NCI-H1694 (cell line): ENCODE data around the gene NEB.

Experiments used
- DNase-seq: peaks from one replicate; lab custom pipeline; 2025; lab: John Stamatoyannopoulos, UW

NEB gene, protein sequence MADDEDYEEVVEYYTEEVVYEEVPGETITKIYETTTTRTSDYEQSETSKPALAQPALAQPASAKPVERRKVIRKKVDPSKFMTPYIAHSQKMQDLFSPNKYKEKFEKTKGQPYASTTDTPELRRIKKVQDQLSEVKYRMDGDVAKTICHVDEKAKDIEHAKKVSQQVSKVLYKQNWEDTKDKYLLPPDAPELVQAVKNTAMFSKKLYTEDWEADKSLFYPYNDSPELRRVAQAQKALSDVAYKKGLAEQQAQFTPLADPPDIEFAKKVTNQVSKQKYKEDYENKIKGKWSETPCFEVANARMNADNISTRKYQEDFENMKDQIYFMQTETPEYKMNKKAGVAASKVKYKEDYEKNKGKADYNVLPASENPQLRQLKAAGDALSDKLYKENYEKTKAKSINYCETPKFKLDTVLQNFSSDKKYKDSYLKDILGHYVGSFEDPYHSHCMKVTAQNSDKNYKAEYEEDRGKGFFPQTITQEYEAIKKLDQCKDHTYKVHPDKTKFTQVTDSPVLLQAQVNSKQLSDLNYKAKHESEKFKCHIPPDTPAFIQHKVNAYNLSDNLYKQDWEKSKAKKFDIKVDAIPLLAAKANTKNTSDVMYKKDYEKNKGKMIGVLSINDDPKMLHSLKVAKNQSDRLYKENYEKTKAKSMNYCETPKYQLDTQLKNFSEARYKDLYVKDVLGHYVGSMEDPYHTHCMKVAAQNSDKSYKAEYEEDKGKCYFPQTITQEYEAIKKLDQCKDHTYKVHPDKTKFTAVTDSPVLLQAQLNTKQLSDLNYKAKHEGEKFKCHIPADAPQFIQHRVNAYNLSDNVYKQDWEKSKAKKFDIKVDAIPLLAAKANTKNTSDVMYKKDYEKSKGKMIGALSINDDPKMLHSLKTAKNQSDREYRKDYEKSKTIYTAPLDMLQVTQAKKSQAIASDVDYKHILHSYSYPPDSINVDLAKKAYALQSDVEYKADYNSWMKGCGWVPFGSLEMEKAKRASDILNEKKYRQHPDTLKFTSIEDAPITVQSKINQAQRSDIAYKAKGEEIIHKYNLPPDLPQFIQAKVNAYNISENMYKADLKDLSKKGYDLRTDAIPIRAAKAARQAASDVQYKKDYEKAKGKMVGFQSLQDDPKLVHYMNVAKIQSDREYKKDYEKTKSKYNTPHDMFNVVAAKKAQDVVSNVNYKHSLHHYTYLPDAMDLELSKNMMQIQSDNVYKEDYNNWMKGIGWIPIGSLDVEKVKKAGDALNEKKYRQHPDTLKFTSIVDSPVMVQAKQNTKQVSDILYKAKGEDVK (N-terminal part only)

DNA sequence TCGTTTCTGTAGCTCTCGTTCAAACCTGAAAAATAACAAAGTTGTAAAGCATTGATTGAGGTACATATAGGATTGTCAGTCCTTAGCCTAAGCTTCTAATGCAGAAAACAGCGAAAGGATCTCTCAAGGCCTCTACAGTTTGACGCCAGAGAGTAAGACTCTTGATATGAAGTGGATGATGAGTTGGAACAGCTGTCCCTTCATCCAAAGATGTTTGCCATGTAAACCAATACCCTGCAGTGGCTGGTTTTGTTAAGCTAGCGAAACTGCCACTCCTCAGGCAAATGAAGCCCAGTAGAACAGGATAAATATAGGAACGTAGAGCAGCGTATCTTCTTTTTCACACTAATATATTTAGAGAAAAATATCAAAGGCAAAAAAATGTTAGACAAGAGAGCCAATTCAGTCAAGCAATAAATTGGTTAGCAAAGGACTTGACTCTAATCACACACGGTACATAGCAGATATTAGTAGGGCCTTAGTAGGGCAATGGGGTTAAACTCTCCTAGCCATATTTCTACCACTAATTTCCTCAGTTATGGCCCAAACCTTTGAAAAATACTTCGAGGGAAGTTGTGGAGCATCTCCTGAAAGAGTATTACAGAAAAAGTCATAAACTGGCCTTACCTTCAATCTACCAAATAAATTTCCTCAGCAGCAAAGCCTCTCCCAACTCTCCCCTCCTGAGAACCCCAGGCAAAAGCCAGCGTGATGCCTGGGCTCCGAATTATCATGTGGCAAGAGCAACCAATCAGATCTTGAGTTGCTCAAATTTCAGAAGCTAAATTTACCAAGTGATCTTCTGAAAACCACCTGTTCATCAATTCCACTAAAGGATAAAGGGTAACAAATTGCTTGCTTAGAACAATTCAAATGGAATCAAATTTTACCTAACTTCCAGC lies at the start of gene NEB:
Gene NEB (minus strand): TSS at position 706 of the 902 bp plus-strand sequence. CDS start 1,320 bp downstream, outside the sequence.
- no peak for DNase-seq

DNA sequence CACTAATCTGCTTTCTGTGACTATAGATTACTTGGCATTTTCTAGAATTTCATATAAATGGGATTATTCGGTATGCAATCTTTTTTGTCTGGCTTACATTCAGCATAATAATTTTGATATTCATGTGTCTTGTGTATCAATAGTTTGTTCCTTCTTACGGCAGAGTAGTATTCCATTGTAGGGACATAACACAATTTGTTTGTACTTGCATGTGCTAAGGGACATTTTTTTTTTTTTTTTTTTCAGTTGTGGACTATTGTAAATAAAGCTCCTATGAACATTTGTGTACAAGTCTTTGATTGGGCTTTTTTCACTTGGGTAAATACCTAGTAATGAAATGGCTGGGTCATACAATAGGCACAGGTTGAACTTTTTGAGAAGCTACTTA lies 48.9 kb upstream of the NEB start:
- DNase-seq = no peak

DNA sequence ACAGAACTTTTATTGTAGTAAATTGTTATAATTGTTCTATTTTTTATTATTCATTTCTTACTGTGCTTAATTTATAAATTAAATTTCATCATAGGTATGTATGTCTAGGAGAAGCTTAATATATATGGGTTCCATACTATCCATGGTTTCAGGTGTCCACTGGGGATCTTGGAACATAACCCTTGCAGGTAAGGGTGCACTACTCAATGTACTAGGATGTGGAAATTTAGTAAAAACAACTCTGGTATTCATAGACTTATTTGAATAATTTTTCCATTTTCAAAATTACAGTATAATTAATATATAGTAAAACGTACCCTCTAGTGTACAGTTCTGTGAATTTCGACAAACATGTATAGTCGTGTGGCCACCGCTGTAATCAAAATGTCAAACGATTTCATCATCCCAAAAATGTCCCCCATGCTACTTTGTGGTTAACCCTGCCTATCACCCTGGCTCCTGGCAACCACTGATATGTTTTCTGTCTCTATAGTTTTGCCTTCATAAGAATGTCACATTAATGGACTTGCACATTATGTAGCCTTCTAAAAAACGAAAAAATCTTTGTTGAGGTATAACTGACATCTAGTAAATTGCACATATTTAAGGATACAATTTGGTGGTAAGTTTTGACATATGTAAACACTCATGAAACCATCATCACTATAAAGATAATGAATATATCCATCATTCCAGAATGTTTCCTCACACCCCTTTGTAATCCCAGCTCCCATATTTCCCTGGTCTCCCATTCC lies 48.3 kb upstream of the NEB start:
- DNase-seq = no peak

DNA sequence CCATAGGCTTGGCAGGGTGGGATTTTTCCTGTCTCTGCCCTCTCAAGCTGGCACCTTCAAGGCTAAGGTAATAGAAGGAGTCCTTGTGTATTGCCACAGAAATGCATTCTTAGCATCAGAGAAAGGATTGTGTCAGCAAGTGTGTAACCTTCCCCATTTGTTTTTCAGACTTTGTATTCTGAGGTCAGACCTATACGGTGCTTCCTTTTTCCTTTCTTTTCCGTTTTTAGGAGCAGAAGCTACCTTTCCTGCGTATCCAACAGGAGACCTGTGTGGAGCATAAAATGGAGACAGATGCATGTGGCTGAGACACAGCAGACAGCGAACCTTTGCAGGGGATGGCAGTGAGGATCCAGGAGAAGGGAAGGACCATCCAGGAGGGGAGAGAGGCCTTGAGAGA lies 47.4 kb upstream of the NEB start:
- DNase-seq = no peak

DNA sequence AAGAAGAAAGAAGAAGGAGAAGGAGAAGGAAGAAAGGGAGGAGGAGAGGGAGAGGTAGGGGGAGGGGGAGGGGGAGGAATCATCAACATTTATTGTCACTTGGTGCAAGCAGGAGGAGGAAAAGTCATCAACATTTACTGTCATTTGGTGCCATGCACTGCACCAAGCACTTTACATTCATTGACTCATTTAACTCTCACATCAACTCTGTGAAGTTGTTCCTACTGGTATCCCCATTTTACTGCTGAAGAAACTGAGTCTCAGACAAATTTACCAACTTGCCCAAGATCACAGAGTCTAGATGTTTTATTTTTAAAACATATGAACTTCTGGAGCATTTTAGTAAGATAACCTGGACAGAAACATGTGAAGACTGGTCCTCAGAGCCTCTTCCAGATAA lies 46.7 kb upstream of the NEB start:
- no peak for DNase-seq

DNA sequence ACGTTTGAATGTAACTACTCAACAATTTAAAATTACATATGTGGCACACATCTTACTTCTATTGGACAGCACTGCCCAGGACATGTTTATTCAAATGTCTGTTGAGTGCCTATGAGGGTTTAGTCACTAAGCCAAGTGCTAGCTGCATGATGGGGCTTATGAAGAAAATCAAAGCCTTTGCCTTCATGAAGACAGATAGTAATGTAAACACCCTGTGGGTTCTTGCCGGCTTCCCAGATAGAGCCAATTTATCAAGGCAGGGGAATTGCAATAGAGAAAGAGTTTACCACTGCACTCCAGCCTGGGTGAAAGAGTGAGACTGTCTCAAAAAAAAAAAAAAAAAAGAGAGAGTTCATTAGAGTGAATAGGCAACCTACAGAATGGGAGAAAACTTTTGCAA lies 43.7 kb upstream of the NEB start:
- DNase-seq = no peak

DNA sequence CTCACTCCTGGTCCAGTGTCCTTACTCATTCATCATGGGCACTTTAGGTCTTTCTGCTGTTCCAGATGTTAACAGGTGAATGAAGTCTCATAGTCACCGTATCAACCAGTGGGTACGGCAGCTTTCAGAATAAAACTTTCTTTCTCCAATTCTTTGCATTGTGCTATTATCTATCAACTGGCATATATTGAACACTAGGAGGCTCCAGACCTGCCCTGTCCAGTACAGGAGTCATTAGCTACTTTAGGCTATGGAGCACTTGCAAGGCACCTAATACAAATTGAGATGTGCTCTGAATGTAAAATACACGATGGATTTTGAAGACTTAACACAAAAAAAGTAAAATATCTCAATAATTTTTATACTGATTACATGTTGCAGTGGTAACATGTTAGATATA lies 43.2 kb upstream of the NEB start:
- DNase-seq = no peak

DNA sequence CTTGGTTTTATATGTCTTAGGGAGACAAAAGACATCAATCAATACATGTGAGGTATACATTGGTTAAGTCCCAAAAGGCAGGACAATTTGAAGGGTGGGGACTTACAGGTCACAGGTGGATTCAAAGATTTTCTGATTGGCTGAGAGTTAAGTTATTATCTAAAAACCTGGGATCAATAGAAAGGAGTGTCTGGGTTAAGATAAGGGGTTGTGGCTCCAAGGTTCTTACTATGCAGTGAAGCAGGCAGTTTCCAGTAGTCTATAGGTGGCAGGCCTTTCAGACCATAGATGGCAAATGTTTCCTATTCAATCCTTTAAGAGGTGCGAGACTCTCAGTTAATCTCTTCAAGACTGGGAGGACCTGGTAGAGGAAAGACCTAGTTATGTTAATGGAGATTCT lies 42.1 kb upstream of the NEB start:
- no peak for DNase-seq

DNA sequence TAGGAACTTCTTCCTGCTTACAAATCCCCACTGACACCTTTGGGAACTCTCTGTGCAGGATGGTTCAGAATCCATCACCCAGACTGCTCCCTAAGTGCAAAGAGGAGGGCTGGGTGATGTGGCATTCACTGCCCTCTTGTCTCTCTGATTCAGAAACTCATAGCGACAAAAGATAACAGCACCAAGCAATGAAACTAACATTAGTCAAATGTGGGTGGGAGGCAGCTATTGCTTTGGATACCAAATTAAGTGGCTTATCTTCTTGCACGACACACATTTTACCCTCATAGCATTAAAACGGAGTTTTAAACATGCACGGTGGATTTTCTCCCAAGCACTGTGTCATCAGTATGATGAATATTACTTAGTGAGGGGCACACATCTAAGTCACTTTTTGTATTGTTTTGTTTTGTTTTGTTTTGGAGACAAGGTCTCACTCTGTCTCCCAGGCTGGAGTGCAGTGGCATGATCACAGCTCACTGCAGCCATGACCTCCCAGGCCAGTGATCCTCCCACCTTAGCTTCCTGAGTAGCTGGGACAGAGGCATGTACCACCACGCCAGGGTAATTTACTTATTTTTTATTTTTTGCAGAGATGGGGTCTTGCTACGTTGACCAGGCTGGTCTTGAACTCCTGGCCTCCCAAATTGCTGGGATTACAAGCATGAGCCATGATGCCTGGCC lies 40.9 kb upstream of the NEB start:
- DNase-seq = no peak

DNA sequence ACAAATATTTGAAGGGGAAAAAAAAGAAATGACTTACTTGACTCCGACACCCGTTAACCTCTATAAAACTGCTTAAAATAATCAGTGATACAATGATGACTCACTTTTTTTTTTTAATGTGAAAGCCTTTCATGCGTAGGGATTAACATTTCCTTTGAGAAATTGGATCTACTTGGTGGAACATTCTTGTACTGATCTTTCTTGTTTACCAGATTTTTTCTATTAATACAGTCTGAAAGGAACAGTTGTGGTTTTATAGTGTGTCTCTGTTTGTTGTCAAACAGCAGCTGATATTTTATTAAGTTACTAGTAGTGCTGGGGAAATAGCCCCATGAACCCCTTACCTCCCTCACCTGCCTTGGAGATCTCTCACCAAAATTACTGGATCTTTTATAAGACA lies 40.2 kb upstream of the NEB start:
- no peak for DNase-seq

DNA sequence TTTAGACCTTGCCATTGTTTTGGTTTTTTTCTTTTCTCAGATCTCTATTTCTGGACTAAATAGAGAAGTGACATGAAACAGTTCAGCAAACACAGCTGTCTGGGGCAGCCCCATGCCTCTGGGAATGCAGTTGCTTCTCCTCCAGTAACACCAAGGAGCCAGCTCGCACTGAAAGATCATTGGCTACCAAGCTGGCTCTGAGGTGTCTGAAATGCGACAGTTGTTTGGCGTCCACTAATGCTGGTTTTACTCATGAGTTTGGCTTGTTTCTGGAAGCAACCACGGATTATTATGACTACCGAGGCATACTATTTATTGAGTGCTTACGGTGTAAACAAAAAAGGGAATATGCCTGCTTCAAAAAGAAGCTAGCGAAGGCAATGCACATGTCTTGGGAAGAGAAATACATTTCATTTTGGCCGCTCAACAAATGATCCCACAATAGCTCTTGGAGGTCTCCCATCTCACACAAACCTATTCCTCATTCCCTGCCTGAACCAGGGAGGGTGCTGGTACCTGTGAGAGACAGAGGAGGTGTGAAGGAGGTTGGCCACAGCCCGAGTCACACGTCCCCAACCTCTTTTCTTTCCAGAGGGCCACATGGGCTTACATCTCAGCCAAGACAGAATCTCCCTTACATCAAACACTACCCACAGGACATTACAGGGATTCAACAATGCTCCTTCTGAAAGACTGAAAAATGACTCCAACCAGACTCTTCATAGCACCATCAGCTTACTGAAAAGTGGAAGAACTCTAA lies 37.5 kb upstream of the NEB start:
- no peak for DNase-seq

DNA sequence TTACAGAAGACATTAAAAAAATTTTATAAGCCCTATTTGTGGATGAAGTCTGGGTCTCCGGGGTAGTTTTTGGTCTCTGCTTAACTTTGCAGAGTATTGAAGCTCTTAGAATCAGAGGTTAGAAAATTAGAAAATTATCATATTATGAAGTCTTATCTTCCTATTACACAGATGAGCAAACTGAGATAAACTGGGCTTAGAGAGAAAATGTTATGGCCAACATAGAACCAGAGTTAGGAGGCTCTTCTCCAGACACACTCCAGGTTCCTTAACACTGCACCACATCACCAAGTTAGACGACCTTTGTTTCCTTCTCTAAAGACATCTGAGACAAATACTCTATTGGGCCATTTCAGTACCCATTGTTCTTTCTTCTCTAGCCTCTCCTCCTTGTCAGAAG lies 36.7 kb upstream of the NEB start:
- no peak for DNase-seq

DNA sequence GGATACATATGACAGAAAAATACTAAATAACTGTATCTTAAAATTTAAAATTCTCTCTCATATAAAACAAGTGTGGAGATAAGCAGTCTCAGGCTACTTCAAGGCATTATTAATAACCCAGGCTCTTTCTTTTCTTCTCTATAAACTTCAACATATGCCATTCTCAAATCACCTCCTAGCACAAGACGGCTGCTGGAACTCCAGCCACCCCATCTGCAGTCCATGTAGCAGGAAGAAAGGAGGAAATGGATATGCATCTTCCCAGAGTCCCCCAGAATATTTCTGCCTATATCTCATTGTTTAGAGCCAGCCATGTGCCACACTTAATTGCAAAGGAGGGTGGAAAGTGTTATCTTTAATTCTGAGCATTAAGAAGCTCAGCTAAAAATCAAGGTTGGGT lies 35.3 kb upstream of the NEB start:
- no peak for DNase-seq

DNA sequence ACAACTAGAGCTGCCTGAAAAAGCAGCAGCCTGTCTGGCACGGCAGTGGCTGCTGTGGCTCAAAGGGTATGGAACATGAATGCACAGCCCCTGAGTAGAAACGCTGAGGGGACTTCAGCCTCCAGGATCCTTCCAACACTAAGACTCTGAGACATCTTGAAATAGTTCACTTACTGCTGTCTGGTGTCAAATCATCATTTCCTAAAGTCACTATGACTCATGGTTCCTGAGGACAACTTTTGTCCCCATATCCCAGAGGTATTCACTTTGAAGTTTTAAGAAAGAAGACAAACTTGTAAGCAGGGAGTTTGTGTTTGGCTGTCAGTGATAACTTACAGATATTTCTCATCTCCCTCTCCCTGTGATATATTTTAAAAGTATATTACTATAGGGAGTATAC lies 33.3 kb upstream of the NEB start:
- no peak for DNase-seq

DNA sequence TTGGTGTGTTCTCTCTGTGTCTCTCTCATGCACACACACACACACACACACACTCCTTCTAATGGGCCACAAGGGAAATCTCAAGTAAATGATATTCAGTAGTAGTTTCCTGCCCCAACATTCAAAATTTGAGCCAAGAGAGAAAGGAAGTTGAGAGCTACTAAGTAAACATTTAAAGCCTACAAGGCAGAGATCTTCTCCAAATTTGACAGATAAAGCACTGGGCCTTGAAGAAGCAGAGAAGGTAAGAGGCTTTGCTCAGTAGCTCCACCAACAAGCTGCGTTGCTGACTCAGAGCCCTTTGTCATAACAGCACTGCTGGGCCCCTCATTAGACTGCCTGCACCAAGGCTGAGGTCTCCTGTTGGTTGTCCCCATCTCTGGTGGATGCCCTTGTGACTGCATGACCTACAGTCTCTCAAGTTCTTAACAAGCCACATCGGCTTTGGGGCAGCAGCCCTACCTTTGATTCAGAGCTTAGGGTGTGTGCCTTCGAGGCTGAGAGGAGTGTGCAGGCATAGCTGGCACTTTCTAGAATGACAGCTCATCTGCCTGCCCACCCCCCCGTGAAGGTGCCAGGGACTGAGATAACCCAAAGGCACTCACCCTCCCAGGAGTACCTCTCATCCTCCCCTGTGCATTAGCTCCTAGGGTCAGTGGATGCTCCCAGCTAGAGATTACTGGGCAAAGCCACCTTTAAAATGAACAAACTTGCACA lies 32.3 kb upstream of the NEB start:
- DNase-seq = no peak

DNA sequence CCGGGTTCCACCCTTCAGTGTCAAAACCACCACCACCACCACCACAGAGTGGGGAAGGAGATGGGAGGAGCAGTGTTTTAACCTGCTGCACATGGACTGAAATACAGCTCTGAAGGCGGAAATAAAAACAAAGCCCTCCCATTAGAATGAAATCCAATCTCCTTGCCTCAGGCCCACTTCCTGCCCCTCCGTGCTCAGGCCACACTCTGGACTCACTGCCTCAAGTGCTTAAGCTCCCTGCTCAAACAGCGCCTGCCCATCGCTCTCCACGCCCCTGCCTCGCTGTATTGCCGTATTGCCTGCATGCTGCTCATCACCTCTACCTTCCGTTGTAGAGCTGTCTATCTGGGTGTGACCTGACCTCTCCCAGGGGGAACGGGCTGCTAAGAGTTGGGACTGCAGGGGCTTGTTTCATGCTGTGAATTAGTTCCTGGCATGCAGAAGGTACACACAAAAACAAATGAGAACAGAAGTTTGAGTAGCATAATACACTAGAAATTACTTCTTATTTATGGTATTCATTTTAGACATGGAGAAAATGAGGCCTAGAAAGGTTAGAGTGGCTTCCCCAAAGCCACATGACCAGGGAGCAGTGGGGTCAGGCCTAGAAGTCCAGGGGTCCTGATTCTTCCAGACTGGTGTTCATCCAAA lies 31.6 kb upstream of the NEB start:
- DNase-seq = no peak

DNA sequence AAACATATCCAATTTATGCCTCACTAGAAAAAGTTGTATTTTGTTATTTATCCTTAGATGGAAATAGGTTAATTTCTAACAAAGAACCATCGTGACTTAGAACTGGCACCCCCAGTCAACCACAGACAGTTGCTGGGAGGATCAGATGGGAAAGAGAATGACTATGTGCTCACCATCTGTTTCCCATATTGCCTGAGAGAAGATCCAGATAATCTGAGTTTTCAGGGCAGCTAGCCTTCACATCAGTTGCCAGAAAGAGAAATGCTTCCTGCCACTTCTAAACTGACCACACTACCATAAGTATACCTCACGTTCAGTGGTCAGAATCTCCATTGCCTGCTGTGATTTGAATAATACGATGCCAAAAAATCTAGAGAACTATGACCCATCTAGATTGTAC lies 28.4 kb upstream of the NEB start:
- DNase-seq = peak; percentile 66

DNA sequence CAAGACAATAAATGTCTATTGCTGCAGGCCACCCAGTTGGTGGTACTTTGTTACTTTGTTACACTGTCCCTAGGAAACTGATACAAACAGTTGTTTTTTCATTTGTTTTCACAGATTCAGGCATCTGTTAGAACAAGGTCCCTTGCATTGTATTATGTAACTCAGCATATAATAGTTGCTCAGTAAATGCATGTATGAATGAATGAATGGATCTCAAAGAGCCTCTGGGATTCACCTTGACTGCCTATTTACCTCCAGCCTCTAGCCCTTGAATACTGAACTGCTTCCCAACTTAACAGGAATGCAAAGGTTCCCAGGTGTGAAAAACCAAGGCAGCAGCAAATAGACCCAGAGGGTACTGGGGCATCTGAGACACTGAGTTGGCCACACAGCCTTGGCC lies 27.4 kb upstream of the NEB start:
- no peak for DNase-seq
